KMS-11 (cell line): ENCODE results near the gene MRNIP.

Source experiments
- H2AFZ ChIP-seq: fragments of 200-600 bp; sonication (generic); 2 replicates; pipeline ENCODE4 v1.6.1; 2016; ENCODE audit warnings: antibody characterized with exemption, mixed run types, low read depth
- H3K27ac ChIP-seq: fragments of 200-600 bp; sonication (generic); 2 replicates; pipeline ENCODE4 v1.6.1; 2016; ENCODE audit warnings: mild to moderate bottlenecking, mixed run types
- H3K27me3 ChIP-seq: fragments of 200-600 bp; sonication (generic); 2 replicates; pipeline ENCODE4 v1.6.1; 2017; ENCODE audit warnings: mild to moderate bottlenecking, low read depth, mixed run types, moderate library complexity; ENCODE audit not compliant: insufficient read depth
- H3K36me3 ChIP-seq: fragments of 200-600 bp; sonication (generic); 2 replicates; pipeline ENCODE4 v1.6.1; 2017; ENCODE audit warnings: mild to moderate bottlenecking, mixed run types; ENCODE audit not compliant: insufficient read depth
- H3K4me1 ChIP-seq: fragments of 200-600 bp; sonication (generic); 2 replicates; pipeline ENCODE4 v1.6.1; 2016; ENCODE audit warnings: mild to moderate bottlenecking, low read depth, mixed run types; ENCODE audit not compliant: poor library complexity, severe bottlenecking
- H3K4me2 ChIP-seq: fragments of 200-600 bp; sonication (generic); 2 replicates; pipeline ENCODE4 v1.7.0; 2016; ENCODE audit warnings: mild to moderate bottlenecking, mixed run types
- H3K4me3 ChIP-seq: fragments of 200-600 bp; sonication (generic); IDR thresholded peaks from 2 replicates; pipeline ENCODE4 v1.6.1; 2017; ENCODE audit warnings: low read depth, low read length, mixed read lengths; ENCODE audit not compliant: insufficient read depth
- H3K79me2 ChIP-seq: fragments of 200-600 bp; sonication (generic); 2 replicates; pipeline ENCODE4 v1.6.1; 2016; ENCODE audit warnings: low read depth, mixed run types; ENCODE audit not compliant: insufficient read depth
- H3K9ac ChIP-seq: fragments of 200-600 bp; sonication (generic); 2 replicates; pipeline ENCODE4 v1.6.1; 2016; ENCODE audit warnings: mild to moderate bottlenecking, mixed run types
- H4K20me1 ChIP-seq: fragments of 200-600 bp; sonication (generic); 2 replicates; pipeline ENCODE4 v1.6.1; 2016; ENCODE audit warnings: mild to moderate bottlenecking, mixed run types; ENCODE audit not compliant: insufficient read depth
- TF ChIP-seq, protein P1 (sequence below): fragments of 200-600 bp; sonication (generic); conservative IDR thresholded peaks from 2 replicates; pipeline ENCODE4 v1.6.1; 2017; ENCODE audit warnings: low read depth, mild to moderate bottlenecking, antibody characterized with exemption, low read length, moderate library complexity, mixed read lengths

Gene MRNIP

GRCh38 chr5:179834120-179834519 lies 24.5 kb downstream of the MRNIP start:
- Histone ChIP-seq H3K4me3 (no peak overlapping the region), H3K9ac (no peak overlapping the region), H4K20me1 (no peaks in the 10 kb centered on the region), H3K79me2 (no peaks in the 10 kb centered on the region), H3K27me3 (no peaks in the 10 kb centered on the region), H3K27ac (no peak overlapping the region), H2AFZ (no peak overlapping the region), H3K4me2 (no peak overlapping the region), H3K36me3 (no peaks in the 10 kb centered on the region; the same call in 1 of the 2 replicates), H3K4me1 (peaks cover 9% of the 10 kb centered on the region)
- TF ChIP-seq, protein P1, sequence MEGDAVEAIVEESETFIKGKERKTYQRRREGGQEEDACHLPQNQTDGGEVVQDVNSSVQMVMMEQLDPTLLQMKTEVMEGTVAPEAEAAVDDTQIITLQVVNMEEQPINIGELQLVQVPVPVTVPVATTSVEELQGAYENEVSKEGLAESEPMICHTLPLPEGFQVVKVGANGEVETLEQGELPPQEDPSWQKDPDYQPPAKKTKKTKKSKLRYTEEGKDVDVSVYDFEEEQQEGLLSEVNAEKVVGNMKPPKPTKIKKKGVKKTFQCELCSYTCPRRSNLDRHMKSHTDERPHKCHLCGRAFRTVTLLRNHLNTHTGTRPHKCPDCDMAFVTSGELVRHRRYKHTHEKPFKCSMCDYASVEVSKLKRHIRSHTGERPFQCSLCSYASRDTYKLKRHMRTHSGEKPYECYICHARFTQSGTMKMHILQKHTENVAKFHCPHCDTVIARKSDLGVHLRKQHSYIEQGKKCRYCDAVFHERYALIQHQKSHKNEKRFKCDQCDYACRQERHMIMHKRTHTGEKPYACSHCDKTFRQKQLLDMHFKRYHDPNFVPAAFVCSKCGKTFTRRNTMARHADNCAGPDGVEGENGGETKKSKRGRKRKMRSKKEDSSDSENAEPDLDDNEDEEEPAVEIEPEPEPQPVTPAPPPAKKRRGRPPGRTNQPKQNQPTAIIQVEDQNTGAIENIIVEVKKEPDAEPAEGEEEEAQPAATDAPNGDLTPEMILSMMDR = no peak

DNA sequence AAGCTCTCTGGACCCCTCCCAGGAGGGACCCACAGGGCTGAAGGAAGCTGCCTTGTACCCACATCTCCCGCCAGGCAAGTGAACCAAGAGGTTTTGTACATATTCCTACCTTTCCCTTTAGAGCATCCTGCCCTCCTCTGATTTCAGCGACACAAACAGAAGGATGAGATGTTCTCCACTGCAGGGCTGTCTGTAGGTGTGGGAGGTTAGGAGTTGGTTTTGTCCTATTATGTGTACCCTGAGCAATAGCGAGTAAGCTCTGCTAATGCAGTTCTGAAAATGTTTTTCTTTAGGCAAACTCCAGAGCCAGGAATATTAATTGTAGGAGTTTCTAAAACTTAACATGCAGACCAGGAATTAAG lies 24.9 kb downstream of the MRNIP start:
- no peaks in the 10 kb centered on the region for H3K79me2 ChIP-seq
- no peaks in the 10 kb centered on the region for H4K20me1 ChIP-seq
- H3K4me1 ChIP-seq = peaks cover 8% of the 10 kb centered on the region
- H3K36me3 ChIP-seq = no peaks in the 10 kb centered on the region; the same call in 1 of the 2 replicates
- no peak overlapping the region for H3K4me3 ChIP-seq
- no peak overlapping the region for H3K27ac ChIP-seq
- H2AFZ ChIP-seq = no peak overlapping the region
- H3K9ac ChIP-seq = no peak overlapping the region
- no peaks in the 10 kb centered on the region for H3K27me3 ChIP-seq
- TF ChIP-seq, protein P1 = no peak
- no peak overlapping the region for H3K4me2 ChIP-seq

DNA sequence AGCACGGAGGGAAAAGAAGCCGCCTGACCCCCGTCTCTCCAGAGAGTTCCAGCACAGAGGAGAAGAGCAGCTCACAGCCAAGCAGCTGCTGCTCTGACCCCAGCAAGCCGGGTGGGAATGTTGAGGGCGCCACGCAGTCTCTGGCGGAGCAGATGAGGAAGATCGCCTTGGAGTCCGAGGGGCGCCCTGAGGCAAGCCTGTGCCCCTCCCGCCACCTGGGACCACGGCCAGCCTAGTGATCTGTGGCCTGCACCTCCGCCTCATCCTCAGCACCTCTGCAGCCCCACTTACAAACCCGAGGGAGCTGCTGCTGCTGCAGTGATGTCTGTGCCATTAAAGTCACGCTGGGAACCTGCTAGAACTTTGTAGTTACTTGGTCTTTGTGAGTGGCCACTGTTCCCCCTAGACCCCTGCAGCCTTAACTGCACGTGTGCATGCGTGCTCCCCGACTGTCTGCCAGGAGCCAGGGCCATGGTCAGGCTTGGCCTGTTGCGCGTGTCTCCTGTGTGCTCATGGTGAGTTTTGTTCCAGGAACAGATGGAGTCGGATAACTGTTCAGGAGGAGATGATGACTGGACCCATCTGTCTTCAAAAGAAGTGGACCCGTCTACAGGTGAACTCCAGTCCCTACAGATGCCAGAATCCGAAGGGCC lies 25.4 kb downstream of the MRNIP start:
- TF ChIP-seq, protein P1 = no peak
- Histone ChIP-seq H3K79me2 (no peaks in the 10 kb centered on the region), H3K4me2 (no peak overlapping the region), H3K27me3 (no peaks in the 10 kb centered on the region), H3K4me1 (peaks cover 5% of the 10 kb centered on the region), H3K9ac (no peak overlapping the region), H3K27ac (no peak overlapping the region), H3K36me3 (no peaks in the 10 kb centered on the region; the same call in 1 of the 2 replicates), H2AFZ (no peak overlapping the region), H3K4me3 (no peak overlapping the region), H4K20me1 (no peaks in the 10 kb centered on the region)

DNA sequence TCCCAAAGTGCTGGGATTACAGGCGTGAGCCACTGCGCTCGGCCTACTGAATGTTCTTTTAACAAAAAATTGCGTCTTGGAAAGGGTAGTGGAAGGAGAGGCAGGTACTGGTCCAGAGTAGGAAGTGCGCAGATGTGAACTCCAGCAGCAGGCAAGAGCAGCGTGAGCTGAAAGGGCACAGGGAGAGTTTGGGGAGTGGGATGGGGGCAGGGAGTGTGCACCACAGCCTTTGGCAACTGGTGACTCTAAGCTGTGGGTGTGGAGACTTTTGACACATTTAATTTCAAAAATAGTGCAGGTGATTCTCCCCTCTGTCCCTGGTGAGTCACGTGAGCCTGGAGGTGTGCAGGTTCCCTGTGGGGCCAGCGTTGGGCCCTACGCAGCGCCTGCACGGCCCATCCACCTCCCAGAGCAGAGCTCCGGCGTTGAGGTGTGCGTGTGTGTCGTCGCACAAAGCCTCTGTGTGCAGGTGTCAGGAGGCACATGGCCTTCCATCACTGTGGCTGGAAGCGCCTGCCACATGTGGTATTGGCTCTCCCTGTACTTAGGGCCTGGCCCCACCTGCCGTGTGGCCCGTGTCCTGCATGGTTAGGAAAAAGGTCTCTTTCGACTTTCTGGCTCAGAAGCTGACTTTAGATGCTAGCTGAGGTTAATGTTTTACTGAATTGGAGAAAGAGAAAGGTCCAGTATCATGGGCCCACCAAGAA lies 26.4 kb downstream of the MRNIP start:
- no peaks in the 10 kb centered on the region; the same call in 1 of the 2 replicates for H3K36me3 ChIP-seq
- no peak overlapping the region for H3K4me2 ChIP-seq
- H3K4me1 ChIP-seq = peaks cover 5% of the 10 kb centered on the region
- TF ChIP-seq, protein P1 = no peak
- H3K4me3 ChIP-seq = no peak overlapping the region
- no peak overlapping the region for H2AFZ ChIP-seq
- no peak overlapping the region for H3K27ac ChIP-seq
- H3K9ac ChIP-seq = no peak overlapping the region
- H4K20me1 ChIP-seq = no peaks in the 10 kb centered on the region
- H3K27me3 ChIP-seq = no peaks in the 10 kb centered on the region
- H3K79me2 ChIP-seq = no peaks in the 10 kb centered on the region
